Activated CD8-positive, alpha-beta T cell treated with anti-CD3 and anti-CD28 coated beads for 36 hours (primary cell): Measurements from ENCODE around the gene ZIC5. TPM values are rescaled to one million over a fixed set of nuclear protein-coding genes. Genes with fewer than 3 reads are reported as not detected.

Source experiments
- ATAC-seq: fragments of 200-7000 bp; cut with Tn5 transposase; one replicate; pipeline ENCODE4 v1.10.0; 2021; ENCODE audit warnings: mild to moderate bottlenecking, moderate library complexity
- CTCF ChIA-PET: fragments of 350-600 bp; sonication (Branson Sonifier 250); formaldehyde crosslinking; loops from one replicate; lab custom pipeline; 2021; ENCODE audit warnings: antibody characterized with exemption; lab: Charles Lee
- POLR2A ChIA-PET: fragments of 350-600 bp; sonication (Branson Sonifier 250); formaldehyde crosslinking; loops from one replicate; lab custom pipeline; 2021; ENCODE audit warnings: antibody characterized with exemption; lab: Charles Lee
- DNase-seq: peaks from one replicate; pipeline ENCODE4 v3.0.0-alpha.2; 2020
- H3K27ac Mint-ChIP-seq: one replicate; pipeline ENCODE4 v1.8.0; 2021; ENCODE audit warnings: mild to moderate bottlenecking, mixed read lengths
- H3K27me3 Mint-ChIP-seq: one replicate; pipeline ENCODE4 v1.8.0; 2021; ENCODE audit warnings: mixed read lengths
- H3K36me3 Mint-ChIP-seq: one replicate; pipeline ENCODE4 v1.8.0; 2021; ENCODE audit warnings: low read depth, mixed read lengths
- H3K4me1 Mint-ChIP-seq: one replicate; pipeline ENCODE4 v1.8.0; 2021; ENCODE audit warnings: low read depth, mixed read lengths
- H3K4me3 Mint-ChIP-seq: one replicate; pipeline ENCODE4 v1.8.0; 2021; ENCODE audit warnings: mild to moderate bottlenecking, moderate library complexity, mixed read lengths
- H3K9me3 Mint-ChIP-seq: one replicate; pipeline ENCODE4 v1.8.0; 2021; ENCODE audit warnings: mixed read lengths
- CTCF ChIP-seq: fragments of 200-600 bp; IDR thresholded peaks from one replicate; pipeline ENCODE4 v1.8.0; 2022; ENCODE audit warnings: antibody characterized with exemption, mild to moderate bottlenecking
- intact Hi-C: fragments of 100-400 bp; cut with micrococcal nuclease; formaldehyde crosslinking; loops from one replicate; pipeline ENCODE4 v1.10.0; 2022
- total RNA-seq, 2 experiments: library from RNA; stranded (reverse); gene quantifications; one replicate each; pipeline ENCODE4 v1.2.3, GENCODE V29; 2021

Gene ZIC5
- total RNA-seq, 2 experiments from 2014 or later = not detected

GRCh38 chr13:99974939-99975561 is 3.5 kb upstream of the ZIC5 start:
- peaks cover 12% of the 10 kb centered on the region for H3K4me1 Mint-ChIP-seq
- peaks cover 2% of the 10 kb centered on the region for H3K36me3 Mint-ChIP-seq
- no peak for TF ChIP-seq CTCF
- peaks cover 23% of the 10 kb centered on the region for H3K9me3 Mint-ChIP-seq
- no peak for DNase-seq
- H3K4me3 Mint-ChIP-seq = no peak overlapping the region
- peaks cover 79% of the 10 kb centered on the region for H3K27me3 Mint-ChIP-seq
- ChIA-PET CTCF (interaction anchor here (1.3 to 1.5 kb wide), 3 partner anchors 17 to 319 kb away, joined by 3 to 4 read pairs (median 3); no protein-coding TSS in a partner anchor), POLR2A (interaction anchor here (0.9 kb wide), 1 partner anchor 17 kb away, joined by 4 read pairs; no protein-coding TSS in a partner anchor)
- intact Hi-C loops = loop anchor here (5.0 kb wide), 1 partner anchor 318 kb away; no protein-coding TSS in a partner anchor
- ATAC-seq = no peak
- H3K27ac Mint-ChIP-seq = no peak overlapping the region

- no peak overlapping the region for H3K27ac Mint-ChIP-seq
- no peak for TF ChIP-seq CTCF
- DNase-seq (no peak), ATAC-seq (no peak)
- H3K27me3 Mint-ChIP-seq = peaks cover 79% of the 10 kb centered on the region
- POLR2A ChIA-PET = interaction anchor here (0.9 to 1.4 kb wide), 3 partner anchors 9 to 18 kb away, joined by 4 to 5 read pairs (median 4); no protein-coding TSS in a partner anchor
- peaks cover 23% of the 10 kb centered on the region for H3K9me3 Mint-ChIP-seq
- CTCF ChIA-PET = interaction anchor here (0.7 to 1.5 kb wide), 5 partner anchors 13 to 318 kb away, joined by 3 to 5 read pairs (median 4); no protein-coding TSS in a partner anchor
- peaks cover 2% of the 10 kb centered on the region for H3K36me3 Mint-ChIP-seq
- no peak overlapping the region for H3K4me3 Mint-ChIP-seq
- peaks cover 15% of the 10 kb centered on the region for H3K4me1 Mint-ChIP-seq
- intact Hi-C loops = no loop called here
These were observed 2.9 kb upstream of the ZIC5 start for GRCh38 chr13:99974296-99974938.

GRCh38 chr13:99973808-99974185 is 2.2 kb upstream of the ZIC5 start:
- intact Hi-C loops = no loop called here
- no peak for TF ChIP-seq CTCF
- POLR2A ChIA-PET = interaction anchor here (0.9 to 1.4 kb wide), 3 partner anchors 10 to 19 kb away, joined by 4 to 5 read pairs (median 4); no protein-coding TSS in a partner anchor

GRCh38 chr13:99973163-99973807 is 1.7 kb upstream of the ZIC5 start:
- ATAC-seq = no peak
- Mint-ChIP-seq H3K4me3 (no peak overlapping the region), H3K36me3 (peaks cover 6% of the 10 kb centered on the region), H3K9me3 (peaks cover 23% of the 10 kb centered on the region), H3K4me1 (peaks cover 17% of the 10 kb centered on the region), H3K27ac (no peak overlapping the region), H3K27me3 (peaks cover 78% of the 10 kb centered on the region)
- POLR2A ChIA-PET = interaction anchor here (1.0 to 1.4 kb wide), 2 partner anchors 10 to 12 kb away, joined by 4 to 5 read pairs; no protein-coding TSS in a partner anchor
- CTCF ChIA-PET = interaction anchor here (1.0 to 1.5 kb wide), 3 partner anchors 14 to 73 kb away, joined by 4 to 5 read pairs (median 4); no protein-coding TSS in a partner anchor
- DNase-seq = no peak
- no peak for TF ChIP-seq CTCF
- intact Hi-C loops = no loop called here

More at GRCh38 chr13:99973808-99974185, 2.2 kb upstream of the ZIC5 start:
- H3K36me3 Mint-ChIP-seq = peaks cover 6% of the 10 kb centered on the region
- no peak overlapping the region for H3K4me3 Mint-ChIP-seq
- H3K9me3 Mint-ChIP-seq = peaks cover 23% of the 10 kb centered on the region
- H3K4me1 Mint-ChIP-seq = peaks cover 20% of the 10 kb centered on the region
- H3K27me3 Mint-ChIP-seq = peaks cover 82% of the 10 kb centered on the region
- CTCF ChIA-PET = interaction anchor here (0.7 to 1.5 kb wide), 5 partner anchors 14 to 317 kb away, joined by 3 to 5 read pairs (median 4); no protein-coding TSS in a partner anchor
- H3K27ac Mint-ChIP-seq = no peak overlapping the region
- ATAC-seq = no peak
- DNase-seq = no peak
